Measurements from ENCODE around the gene CSTA.

CSTA gene
- long read RNA-seq, donor 1, partial matches to known transcripts: 0 of 1 reads
- long read RNA-seq, donor 1, other reads (novel, unspliced or antisense): 0 of 1 reads
- long read RNA-seq, donor 2: 0 reads
- long read RNA-seq, donor 3, partial matches to known transcripts: 0 of 1 reads
- long read RNA-seq, donor 3, other reads (novel, unspliced or antisense): 0 of 1 reads
- long read RNA-seq, donor 4, partial matches to known transcripts: 0 of 1 reads
- long read RNA-seq, donor 4, other reads (novel, unspliced or antisense): 0 of 1 reads
- long read RNA-seq, donor 5: 0 reads
- long read RNA-seq, donor 6: 0 reads
- long read RNA-seq, donor 7, partial matches to known transcripts: 0 of 1 reads
- long read RNA-seq, donor 7, other reads (novel, unspliced or antisense): 0 of 1 reads
- long read RNA-seq, donor 8: 0 reads

GRCh38 chr3:122324871-122325323 lies at the start of gene CSTA:
TSS of gene CSTA (plus strand) at chr3:122325248. CDS start at chr3:122325293, 45 bp downstream.
- DNase-seq: no peak

- DNase-seq: no peak
Measured at GRCh38 chr3:122281891-122282290, 43.2 kb upstream of the CSTA start.

DNA sequence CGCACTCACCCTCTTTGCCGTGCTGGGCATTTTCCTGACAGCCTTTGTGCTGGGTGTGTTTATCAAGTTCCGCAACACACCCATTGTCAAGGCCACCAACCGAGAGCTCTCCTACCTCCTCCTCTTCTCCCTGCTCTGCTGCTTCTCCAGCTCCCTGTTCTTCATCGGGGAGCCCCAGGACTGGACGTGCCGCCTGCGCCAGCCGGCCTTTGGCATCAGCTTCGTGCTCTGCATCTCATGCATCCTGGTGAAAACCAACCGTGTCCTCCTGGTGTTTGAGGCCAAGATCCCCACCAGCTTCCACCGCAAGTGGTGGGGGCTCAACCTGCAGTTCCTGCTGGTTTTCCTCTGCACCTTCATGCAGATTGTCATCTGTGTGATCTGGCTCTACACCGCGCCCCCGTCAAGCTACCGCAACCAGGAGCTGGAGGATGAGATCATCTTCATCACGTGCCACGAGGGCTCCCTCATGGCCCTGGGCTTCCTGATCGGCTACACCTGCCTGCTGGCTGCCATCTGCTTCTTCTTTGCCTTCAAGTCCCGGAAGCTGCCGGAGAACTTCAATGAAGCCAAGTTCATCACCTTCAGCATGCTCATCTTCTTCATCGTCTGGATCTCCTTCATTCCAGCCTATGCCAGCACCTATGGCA lies 41.1 kb upstream of the CSTA start:
- no peak for DNase-seq

DNA sequence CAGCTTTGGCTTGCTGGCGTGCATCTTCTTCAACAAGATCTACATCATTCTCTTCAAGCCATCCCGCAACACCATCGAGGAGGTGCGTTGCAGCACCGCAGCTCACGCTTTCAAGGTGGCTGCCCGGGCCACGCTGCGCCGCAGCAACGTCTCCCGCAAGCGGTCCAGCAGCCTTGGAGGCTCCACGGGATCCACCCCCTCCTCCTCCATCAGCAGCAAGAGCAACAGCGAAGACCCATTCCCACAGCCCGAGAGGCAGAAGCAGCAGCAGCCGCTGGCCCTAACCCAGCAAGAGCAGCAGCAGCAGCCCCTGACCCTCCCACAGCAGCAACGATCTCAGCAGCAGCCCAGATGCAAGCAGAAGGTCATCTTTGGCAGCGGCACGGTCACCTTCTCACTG lies 40.6 kb upstream of the CSTA start:
- no peak for DNase-seq

DNA sequence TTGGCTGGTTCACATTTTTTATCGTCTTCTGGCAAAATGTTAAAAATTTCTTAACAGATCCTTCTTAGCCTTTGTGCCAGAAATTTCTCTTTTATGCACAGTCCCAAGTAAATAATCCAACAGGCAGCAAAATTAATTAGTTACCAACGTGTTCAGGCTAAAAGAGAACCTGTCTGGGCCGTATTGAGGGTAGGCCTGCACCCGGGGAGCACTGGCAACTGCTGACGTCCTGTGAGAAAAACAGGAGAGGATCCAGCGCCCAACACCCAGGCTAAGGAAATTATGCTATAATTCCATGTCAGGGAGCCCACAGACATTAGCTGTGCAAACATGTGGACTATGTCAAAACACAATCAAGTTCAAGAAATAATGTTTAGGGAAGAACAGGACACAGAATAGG lies 30.7 kb upstream of the CSTA start:
- no peak for DNase-seq

DNA sequence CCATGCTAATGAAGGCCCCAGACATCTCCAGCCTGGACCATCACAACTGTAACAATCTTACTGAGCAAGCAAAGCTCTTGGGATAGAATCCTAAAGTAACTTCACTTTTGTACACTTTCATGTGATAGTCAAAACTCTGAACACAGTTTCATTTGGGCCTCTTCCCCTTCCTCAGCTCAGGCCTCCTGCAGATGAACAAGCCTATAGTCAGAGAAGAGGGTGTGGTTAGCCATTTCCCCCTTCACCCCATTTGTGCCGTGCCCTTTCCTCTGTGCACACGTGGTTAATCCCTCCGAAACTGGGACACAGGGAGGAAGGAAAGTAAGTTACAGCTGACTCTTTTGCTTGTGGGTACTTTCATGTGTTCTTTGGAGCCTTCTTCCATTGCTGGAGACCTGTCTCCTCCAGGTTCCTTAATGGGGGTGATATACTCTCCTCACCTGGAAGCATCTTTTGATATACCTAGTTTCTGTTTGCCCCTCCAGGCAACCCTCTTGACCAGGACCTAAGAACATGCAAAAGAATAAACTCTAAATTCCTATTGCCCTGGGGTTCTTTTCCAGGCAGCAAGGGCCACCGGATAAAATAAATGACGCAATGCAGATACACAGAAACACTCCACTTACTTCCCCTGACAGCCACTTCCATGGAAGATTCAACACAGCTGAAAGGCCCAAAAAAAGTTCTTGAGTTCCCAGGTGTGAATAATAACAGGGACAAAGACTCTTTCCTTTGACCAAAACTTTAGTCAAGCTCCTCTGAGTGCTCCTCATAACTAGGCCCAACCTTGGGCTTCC lies 29.6 kb upstream of the CSTA start:
- no peak for DNase-seq

GRCh38 chr3:122298239-122298638 lies 26.8 kb upstream of the CSTA start:
- DNase-seq: no peak

DNA sequence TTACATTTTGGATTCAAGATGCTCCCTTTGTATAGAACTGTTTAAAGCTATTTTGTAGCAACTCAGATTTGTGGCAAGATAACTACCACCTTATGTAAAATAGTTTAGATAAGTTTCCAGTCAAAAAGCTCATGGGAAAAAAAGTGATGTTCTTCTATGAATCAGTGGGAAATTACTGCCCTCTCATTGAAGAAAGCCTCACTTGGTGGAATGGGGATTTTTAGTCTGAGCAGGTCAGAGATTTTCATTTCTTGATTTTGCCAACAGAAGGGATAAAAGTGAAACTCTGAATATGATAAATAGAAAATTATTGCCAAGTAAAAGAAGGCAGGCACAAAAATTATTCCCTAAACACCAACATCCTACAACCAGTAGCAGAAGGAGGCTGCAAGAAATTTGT lies 25.8 kb upstream of the CSTA start:
- no peak for DNase-seq

- no peak for DNase-seq
Measured at GRCh38 chr3:122299872-122300460, 25.1 kb upstream of the CSTA start.

DNA sequence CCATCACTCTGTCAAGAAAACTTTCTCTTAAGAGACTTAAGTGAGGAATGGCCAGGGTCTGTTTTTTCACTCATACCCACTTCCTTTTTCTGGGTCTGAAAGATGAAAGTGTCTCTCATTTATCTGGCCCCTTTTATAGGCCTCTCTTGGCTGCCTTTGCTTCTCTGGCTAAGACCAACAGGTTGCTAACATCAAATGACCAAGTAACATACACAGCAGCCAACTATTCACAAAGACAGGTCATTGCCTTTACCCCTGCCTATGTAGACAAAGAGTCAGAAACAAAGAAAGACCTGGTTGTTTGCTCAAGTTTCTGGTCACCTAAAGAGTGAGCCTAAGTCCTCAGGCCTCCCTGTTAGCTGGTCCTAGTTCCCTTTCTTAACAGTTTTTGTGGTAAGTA lies 24.0 kb upstream of the CSTA start:
- no peak for DNase-seq

DNA sequence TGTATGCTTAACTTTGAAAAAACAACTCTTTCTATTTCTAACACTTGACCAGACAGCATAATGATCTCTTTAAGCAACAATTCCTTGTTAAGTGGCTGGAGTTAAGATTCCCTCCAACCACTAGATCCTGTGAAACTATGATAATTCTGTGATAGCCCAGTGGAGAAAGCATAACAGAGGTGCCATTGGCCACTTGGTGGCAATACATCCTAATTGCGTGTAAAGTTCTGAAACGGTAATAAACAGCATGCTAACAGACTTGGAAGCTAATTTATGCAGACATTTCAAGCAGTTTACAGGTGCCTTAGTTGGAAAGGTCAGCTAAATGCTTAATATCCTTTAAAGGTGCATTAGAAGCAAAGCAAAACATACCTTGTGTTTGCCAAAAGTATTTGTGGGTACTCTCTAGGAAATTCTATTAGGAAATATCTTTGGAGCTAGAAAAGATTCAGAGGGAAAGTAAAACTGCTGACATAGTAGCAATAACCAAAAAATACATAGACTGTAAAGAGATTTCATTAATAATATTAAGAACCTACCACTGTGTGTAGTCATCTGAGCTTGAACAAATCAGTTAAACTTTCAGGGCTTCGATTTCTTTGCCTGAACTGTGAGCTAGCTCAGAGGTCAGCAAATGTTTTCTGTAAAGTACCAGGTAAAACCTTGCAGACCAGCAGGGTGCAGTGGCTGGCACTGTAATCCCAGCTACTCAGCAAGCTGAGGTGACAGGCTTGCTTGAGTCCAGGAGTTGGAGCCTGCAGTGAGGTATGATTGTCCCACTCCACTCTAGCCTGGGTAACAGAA lies 19.0 kb upstream of the CSTA start:
- no peak for DNase-seq

DNA sequence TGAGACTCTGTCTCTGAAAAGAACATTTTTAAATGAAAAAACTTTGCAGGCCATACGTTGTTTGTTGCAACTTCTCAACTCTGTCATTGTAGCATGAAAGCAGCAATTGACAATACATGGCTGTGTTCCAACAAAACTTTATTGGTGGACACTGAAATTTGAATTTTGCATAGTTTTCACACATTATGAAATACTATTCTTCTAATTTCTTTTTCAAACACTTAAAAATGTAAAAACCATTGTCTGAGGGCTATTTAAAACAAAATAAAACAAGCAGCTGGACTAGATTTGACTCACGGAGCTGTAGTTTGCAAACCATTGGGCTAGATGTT lies 18.5 kb upstream of the CSTA start:
- no peak for DNase-seq

GRCh38 chr3:122307094-122307687 lies 17.9 kb upstream of the CSTA start:
- DNase-seq: no peak

- no peak for DNase-seq
Measured at GRCh38 chr3:122307976-122308375, 17.1 kb upstream of the CSTA start.

- no peak for DNase-seq
Measured at GRCh38 chr3:122310361-122310760, 14.7 kb upstream of the CSTA start.

- DNase-seq: no peak
Measured at GRCh38 chr3:122312826-122313225, 12.2 kb upstream of the CSTA start.

DNA sequence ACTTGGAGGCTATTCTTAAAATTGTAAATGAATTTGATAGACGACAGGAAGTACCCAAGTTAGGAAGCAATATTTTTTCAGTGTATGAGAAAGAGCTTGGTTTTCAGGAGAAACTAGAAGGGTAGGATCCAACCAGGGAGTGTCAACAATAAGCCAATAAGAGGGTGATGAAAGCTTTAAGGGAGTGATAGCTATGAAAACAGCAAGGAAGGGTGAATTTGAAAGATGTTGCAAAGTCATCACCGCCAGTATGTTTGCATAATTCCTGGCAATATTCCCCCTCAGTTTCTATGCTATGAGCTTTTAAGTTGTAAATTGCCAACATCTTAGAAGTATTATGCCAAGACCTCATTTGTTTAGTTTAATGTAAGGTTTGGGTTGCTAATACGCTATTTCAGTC lies 11.8 kb upstream of the CSTA start:
- no peak for DNase-seq

DNA sequence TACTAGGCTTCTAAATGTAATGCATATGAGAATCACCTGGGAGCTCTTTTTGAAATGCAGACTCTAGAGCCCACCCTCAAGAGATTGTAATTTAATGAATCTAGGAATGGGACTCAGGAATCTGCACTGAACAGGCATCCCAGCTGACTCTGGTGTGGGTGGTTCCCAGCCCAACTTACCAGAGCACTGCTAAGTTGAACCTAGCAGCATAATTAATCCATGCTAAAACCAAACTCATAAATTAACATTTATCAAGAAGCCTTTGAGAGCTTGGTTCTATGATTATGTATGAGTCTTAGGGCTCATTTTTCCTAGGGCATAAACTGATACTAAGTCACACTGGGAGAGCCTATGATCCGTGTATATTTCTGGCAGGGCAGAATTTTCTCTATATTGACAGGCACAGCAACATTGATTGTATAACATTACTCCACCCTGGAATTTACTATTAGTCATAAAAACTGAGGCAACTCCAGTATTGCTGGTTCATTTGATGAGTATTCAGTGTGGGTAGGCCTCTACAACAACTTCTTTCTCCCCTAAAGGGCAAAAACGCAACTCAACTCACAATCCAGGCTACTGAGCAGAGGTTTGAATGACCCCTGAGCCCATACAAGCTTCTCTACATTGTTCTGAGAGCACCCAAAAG lies 10.7 kb upstream of the CSTA start:
- no peak for DNase-seq

DNA sequence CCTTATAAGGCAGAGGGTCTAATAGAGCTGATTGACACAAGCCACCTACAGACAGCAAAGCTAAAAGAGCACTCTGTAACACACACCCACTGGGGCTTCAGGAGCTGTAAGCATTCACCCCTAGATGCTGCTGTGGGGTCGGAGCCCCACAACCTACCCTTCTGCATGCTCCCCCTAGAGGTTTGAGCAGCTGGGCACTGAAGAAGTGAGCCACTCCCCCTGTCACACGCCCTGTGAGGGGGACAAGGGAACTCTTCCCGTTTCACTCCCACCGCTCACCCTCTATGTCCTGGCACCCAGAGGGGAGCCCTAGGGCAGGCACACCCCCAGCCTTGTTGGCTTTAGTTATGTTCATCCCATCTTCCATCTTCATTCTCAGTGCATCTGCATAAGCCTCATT lies 9.4 kb upstream of the CSTA start:
- no peak for DNase-seq

DNA sequence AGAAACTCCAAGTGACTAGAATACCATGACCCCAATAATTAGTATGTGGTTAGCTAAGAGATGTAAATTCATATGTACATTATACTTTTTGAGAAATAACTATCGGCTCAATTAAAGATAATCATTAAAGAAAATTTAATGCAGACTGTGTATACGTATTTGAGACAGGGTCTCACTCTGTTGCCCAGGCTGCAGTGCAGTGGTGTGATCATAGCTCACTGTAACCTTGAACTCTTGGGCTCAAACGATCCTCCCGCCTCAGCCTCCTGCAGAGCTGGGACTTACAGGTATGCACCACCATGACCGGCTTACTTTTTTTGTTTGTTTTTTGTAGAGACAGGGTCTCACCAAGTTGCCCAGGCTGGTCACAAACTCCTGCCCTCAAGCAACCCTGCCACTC lies 8.7 kb upstream of the CSTA start:
- DNase-seq: no peak

- no peak for DNase-seq
Measured at GRCh38 chr3:122318620-122319019, 6.4 kb upstream of the CSTA start.

Measured in right kidney (tissue), 9 donors.